Pancreas (tissue), 10 donors: ENCODE data around the gene CDCP1. TPM values are rescaled to one million over a fixed set of nuclear protein-coding genes. Genes with fewer than 3 reads are reported as not detected.

ENCODE experiments used
- ATAC-seq, 4 donors: fragments of 200-7000 bp; cut with Tn5 transposase; one replicate each; pipeline versions ENCODE4 v1.8.0 to v1.9.1; 2020; ENCODE audit warnings: mild to moderate bottlenecking in 4 of 4, moderate library complexity in 4 of 4
- DNase-seq, 6 donors: peaks; one replicate each; pipeline ENCODE4 v3.0.0-alpha.2; 2020
- FAIRE-seq: peaks from 2 replicates; lab custom pipeline; 2012; peaks lifted over from hg19 to GRCh38; lab: Jason Lieb, UNC
- H3K27ac ChIP-seq, 4 donors: fragments of 200-600 bp; sonication (generic); 1 replicate in 3 of 4; 2 replicates in 1 of 4; pipeline versions ENCODE4 v1.5.0 to v1.8.0; 2020
- H3K27me3 ChIP-seq, 4 donors: fragments of 200-600 bp; one replicate each; pipeline ENCODE4 v1.8.0; 2021
- H3K36me3 ChIP-seq, 3 donors: fragments of 200-600 bp; sonication (generic) in 1 of 3; one replicate each; pipeline versions ENCODE4 v1.5.0 to v1.8.0; 2020 to 2021
- H3K4me1 ChIP-seq, 3 donors: fragments of 200-600 bp; one replicate each; pipeline ENCODE4 v1.8.0; 2021
- H3K4me3 ChIP-seq, 4 donors: fragments of 200-600 bp; sonication (generic) in 2 of 4; one replicate each; pipeline versions ENCODE4 v1.5.0 to v1.8.0; 2020 to 2021
- H3K9me3 ChIP-seq, 4 donors: fragments of 200-600 bp; one replicate each; pipeline ENCODE4 v1.8.0; 2021
- WGBS, 2 donors: extraction: QIAGEN DNeasy Blood & Tissue Kit; methylation state at CpG; one replicate each; pipeline ENCODE4 v1.1.7; 2013; 5-methylcytosine and 5-hydroxymethylcytosine counted together
- intact Hi-C, 3 donors: fragments of 100-400 bp; cut with DNase I; formaldehyde crosslinking; loops; one replicate each; pipeline versions ENCODE4 v1.11.1 to v1.14.2; 2022
- polyA plus RNA-seq, 2 donors: library from polyadenylated mRNA; stranded (reverse); fragments of 200-250 nt; gene quantifications; one replicate each; pipeline ENCODE4 v1.2.3, GENCODE V29; 2013
- total RNA-seq, 6 donors: library from RNA; stranded (reverse); fragmentation: NEBNext Ultra II Directional in 4 of 6; extraction: Animal tissue kit (Norgen Biotek cat#: 25700) in 4 of 6; gene quantifications; one replicate each; pipeline versions ENCODE4 v1.2.1 to v1.2.4, GENCODE V29; 2021 to 2023
- TF ChIP-seq, protein P1 (sequence below), 4 donors: fragments of 200-600 bp; sonication (generic) in 3 of 4; IDR thresholded peaks; one replicate each; pipeline versions ENCODE4 v1.5.0 to v1.8.0; 2021; ENCODE audit warnings: antibody characterized with exemption in 4 of 4
- donor health status: healthy with polysubstance abuse.
- donor health status: DM: no; HTN: no; CAD: no; lungs with moderate emphysema.
- donor health status: DM: no; HTN: no; CAD: no.
- donor health status: control.
- donor health status: control.
- donor health status: Bipolar disorder and iron deficiency.
- donor health status: DM: yes; HTN: yes; CAD: no.
- donor health status: DM: no; HTN: no; CAD: no.
- donor health status: DM: no; HTN: no; CAD: no.
- donor health status: DM: yes; HTN: yes; CAD: no.

The CDCP1 gene
- total and polyA plus RNA-seq, 8 donors, result 3.4 to 22.2 (median 9.2) TPM

DNA sequence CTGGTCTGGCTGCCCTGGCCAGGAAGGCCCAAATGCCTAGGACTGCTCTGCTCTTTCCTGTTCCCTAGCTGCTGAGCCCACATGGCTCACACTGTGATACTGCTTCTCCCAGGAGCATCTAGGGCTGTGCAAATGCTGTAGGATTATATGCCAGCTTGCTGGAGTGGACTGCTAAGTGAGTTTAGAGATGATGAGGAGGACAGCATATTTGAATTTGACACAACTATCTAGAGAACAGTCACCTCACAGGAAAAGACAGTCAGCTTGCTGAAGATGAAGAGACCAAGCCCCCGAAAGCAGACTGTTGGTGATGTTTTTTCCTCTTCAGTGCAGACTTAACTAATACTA is 80.8 kb downstream of the CDCP1 start:
- no peak for DNase-seq
- Histone ChIP-seq H3K36me3 (no peaks in the 10 kb centered on the region), H3K9me3 (no peaks in the 10 kb centered on the region), H3K27ac (peak overlapping the region in 2 of 4 donors; percentile 17 to 55), H3K27me3 (no peaks in the 10 kb centered on the region), H3K4me3 (no peak overlapping the region), H3K4me1 (no peaks in the 10 kb centered on the region)
- ATAC-seq, result no peak
- WGBS, 2 donors, result 98 to 100% methylated on average over 1 of the region's 1 CpG
- intact Hi-C loops, result no loop called here
- no peak for FAIRE-seq
- TF ChIP-seq, protein P1, sequence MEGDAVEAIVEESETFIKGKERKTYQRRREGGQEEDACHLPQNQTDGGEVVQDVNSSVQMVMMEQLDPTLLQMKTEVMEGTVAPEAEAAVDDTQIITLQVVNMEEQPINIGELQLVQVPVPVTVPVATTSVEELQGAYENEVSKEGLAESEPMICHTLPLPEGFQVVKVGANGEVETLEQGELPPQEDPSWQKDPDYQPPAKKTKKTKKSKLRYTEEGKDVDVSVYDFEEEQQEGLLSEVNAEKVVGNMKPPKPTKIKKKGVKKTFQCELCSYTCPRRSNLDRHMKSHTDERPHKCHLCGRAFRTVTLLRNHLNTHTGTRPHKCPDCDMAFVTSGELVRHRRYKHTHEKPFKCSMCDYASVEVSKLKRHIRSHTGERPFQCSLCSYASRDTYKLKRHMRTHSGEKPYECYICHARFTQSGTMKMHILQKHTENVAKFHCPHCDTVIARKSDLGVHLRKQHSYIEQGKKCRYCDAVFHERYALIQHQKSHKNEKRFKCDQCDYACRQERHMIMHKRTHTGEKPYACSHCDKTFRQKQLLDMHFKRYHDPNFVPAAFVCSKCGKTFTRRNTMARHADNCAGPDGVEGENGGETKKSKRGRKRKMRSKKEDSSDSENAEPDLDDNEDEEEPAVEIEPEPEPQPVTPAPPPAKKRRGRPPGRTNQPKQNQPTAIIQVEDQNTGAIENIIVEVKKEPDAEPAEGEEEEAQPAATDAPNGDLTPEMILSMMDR (IDR thresholded peaks at IDR 0.05), result no peak

DNA sequence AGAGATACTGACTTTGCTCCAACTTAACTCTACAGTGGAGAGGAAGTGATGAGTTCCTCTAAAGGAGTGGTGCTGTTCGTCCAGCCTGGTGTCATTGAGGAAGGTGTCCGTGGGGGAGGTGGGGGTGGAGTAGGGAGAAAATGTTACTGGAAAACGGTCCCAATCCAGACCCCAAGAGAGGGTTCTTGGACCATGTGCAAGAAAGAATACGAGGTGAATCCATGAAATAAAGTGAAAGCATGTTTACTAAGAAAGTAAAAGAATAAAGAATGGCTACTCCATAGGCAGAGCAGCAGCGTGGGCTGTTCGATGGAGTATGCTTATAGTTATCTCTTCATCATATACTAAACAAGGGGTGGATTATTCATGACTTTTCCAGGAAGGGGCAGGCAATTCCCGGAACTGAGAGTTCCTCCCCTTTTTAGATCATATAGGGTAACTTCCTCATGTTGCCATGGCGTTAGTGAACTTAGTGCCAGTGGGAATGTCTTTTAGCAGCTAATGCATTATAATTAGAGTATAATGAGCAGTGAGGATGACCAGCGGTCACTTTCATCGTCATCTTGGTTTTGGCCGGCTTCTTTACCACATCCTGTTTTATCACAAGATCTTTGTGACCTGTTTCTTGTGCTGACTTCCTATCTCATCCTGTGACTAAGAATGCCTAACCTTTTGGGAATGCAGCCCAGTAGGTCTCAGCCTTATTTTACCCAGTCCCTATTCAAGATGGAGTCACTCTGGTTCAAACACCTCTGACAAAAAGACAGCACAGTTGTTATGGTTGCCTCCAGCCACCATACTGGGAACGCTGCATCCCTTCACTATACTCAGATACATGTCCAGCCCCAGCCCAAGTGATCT is 81.4 kb downstream of the CDCP1 start:
- ATAC-seq (peak in 2 of 4 donors; percentile 65 to 73), FAIRE-seq (no peak), DNase-seq (peak in 1 of 6 donors; percentile 41)
- Histone ChIP-seq H3K27ac (peak overlapping the region in 2 of 4 donors; percentile 49 to 55), H3K9me3 (no peaks in the 10 kb centered on the region), H3K27me3 (no peaks in the 10 kb centered on the region), H3K4me3 (no peak overlapping the region), H3K4me1 (no peaks in the 10 kb centered on the region), H3K36me3 (no peaks in the 10 kb centered on the region)
- intact Hi-C loops, result no loop called here
- TF ChIP-seq, protein P1 (IDR thresholded peaks at IDR 0.05), result no peak
- 61 to 72% methylated on average over 12 of the region's 12 CpGs for WGBS, 2 donors

DNA sequence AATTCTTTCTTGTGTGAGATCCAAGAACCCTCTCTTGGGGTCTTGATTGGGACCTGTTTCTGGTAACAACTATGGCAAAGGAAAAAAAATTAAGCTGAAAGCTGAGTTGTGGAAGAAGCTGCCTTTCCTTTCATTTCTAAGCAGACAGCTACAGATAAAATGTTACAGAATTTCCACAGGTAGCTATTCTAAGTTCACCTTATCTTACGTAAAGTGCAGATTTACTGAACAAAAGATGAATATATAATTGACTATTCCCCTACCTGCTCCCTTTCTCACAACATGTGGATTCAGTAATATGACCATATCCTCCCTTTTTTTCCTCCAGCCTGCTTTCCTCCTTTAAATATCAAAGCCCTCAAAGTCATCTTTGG is 83.5 kb downstream of the CDCP1 start:
- no peaks in the 10 kb centered on the region for H3K27me3 ChIP-seq
- TF ChIP-seq, protein P1 (IDR thresholded peaks at IDR 0.05), result no peak
- H3K4me1 ChIP-seq, result no peaks in the 10 kb centered on the region
- H3K4me3 ChIP-seq, result no peak overlapping the region
- DNase-seq (no peak), FAIRE-seq (no peak), ATAC-seq (no peak)
- intact Hi-C loops, result no loop called here
- H3K9me3 ChIP-seq, result no peaks in the 10 kb centered on the region
- WGBS, 2 donors, result 94 to 100% methylated on average over 1 of the region's 1 CpG
- H3K36me3 ChIP-seq, result no peaks in the 10 kb centered on the region
- no peak overlapping the region for H3K27ac ChIP-seq

DNA sequence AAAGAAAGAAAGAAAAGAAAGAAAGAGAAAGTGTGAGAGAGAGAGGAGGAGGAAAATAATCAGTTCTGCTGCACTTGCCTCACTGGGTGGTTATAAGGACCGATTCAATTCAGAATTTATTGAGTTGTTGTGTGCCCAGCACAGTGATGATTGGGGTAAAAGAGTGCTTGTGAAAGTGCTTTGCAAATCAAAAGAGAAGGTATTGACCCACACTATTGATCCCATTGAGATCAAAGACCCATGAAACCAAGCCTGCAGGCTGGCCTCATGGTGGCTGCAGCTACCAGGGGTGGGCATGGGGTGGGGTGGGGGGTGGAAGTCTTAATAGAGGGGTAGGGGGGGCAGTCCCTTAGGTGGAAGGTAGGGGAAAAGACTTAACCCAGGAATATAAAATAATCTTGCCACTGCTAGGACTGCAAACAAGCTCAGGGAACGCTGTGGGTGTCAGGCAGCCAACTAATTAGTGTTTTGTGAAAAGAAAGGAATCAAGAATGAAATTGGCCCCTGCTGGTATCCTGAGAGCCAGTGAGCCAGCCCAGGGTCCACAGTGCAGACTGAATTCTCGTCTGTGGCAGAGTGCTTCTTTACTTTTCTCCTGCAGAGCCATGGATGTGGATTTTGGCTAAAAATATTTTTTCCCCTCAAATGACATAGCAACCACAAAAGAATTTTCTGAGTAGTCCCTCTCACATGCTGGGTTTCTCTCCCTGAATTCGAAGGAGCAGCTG is 85.8 kb downstream of the CDCP1 start:
- intact Hi-C loops, result no loop called here
- Histone ChIP-seq H3K9me3 (no peaks in the 10 kb centered on the region), H3K27me3 (no peaks in the 10 kb centered on the region), H3K27ac (no peak overlapping the region), H3K36me3 (no peaks in the 10 kb centered on the region), H3K4me3 (no peak overlapping the region), H3K4me1 (no peaks in the 10 kb centered on the region)
- DNase-seq (no peak), FAIRE-seq (no peak), ATAC-seq (no peak)
- TF ChIP-seq, protein P1 (IDR thresholded peaks at IDR 0.05), result no peak
- WGBS, 2 donors, result 52 to 53% methylated on average over 4 of the region's 4 CpGs
